ENCODE data around the gene PSMD14. TPM values are rescaled to one million over a fixed set of nuclear protein-coding genes. Genes with fewer than 3 reads are reported as not detected.
"Not testable (repeated sequence)": the region's sequence is repeated elsewhere in the genome, so short reads cannot be mapped to it uniquely, and the experiment has no call there.

The PSMD14 gene
- polyA plus RNA-seq, 10 donors, result 36.8 to 49.7 (median 44.3) TPM

GRCh38 chr2:161327582-161327981 is 19.4 kb downstream of the PSMD14 start:
- no peak for DNase-seq

- no peak for DNase-seq
These were observed 24.2 kb downstream of the PSMD14 start for GRCh38 chr2:161332371-161332967.

GRCh38 chr2:161335626-161336025 is 27.4 kb downstream of the PSMD14 start:
- no peak for DNase-seq

GRCh38 chr2:161337247-161337646 is 29.0 kb downstream of the PSMD14 start:
- DNase-seq, result no peak

- DNase-seq, result not testable (repeated sequence)
These were observed 31.3 kb downstream of the PSMD14 start for GRCh38 chr2:161339532-161339931.

GRCh38 chr2:161340930-161341413 is 32.7 kb downstream of the PSMD14 start:
- peak in 1 of 3 donors; percentile 13 for DNase-seq

GRCh38 chr2:161343235-161343634 is 35.0 kb downstream of the PSMD14 start:
- DNase-seq, result no peak

- no peak for DNase-seq
These were observed 36.5 kb downstream of the PSMD14 start for GRCh38 chr2:161344692-161345091.

- no peak for DNase-seq
These were observed 43.5 kb downstream of the PSMD14 start for GRCh38 chr2:161351678-161352077.

GRCh38 chr2:161352719-161353118 is 44.5 kb downstream of the PSMD14 start:
- DNase-seq, result no peak

- DNase-seq, result no peak
These were observed 45.3 kb downstream of the PSMD14 start for GRCh38 chr2:161353543-161353942.

- no peak for DNase-seq
These were observed 45.9 kb downstream of the PSMD14 start for GRCh38 chr2:161354106-161354505.

- DNase-seq, result no peak
These were observed 46.9 kb downstream of the PSMD14 start for GRCh38 chr2:161355106-161355505.

GRCh38 chr2:161355983-161356382 is 47.8 kb downstream of the PSMD14 start:
- DNase-seq, result no peak

GRCh38 chr2:161357097-161357496 is 48.9 kb downstream of the PSMD14 start:
- no peak for DNase-seq

- DNase-seq, result no peak
These were observed 50.6 kb downstream of the PSMD14 start for GRCh38 chr2:161358838-161359237.

GRCh38 chr2:161360095-161360654 is 52.0 kb downstream of the PSMD14 start:
- DNase-seq, result not testable (repeated sequence)

GRCh38 chr2:161362568-161363166 is 54.4 kb downstream of the PSMD14 start:
- no peak for DNase-seq

GRCh38 chr2:161367675-161368074 is 59.5 kb downstream of the PSMD14 start:
- DNase-seq, result no peak

GRCh38 chr2:161369311-161369710 is 61.1 kb downstream of the PSMD14 start:
- no peak for DNase-seq

- DNase-seq, result no peak
These were observed 62.8 kb downstream of the PSMD14 start for GRCh38 chr2:161370981-161371380.

GRCh38 chr2:161371869-161372268 is 63.6 kb downstream of the PSMD14 start:
- DNase-seq, result no peak

- DNase-seq, result no peak
These were observed 65.7 kb downstream of the PSMD14 start for GRCh38 chr2:161373942-161374341.

Data from muscle of back (tissue), 11 donors.